ENCODE results near the gene RNF213. TPM values are rescaled to one million over a fixed set of nuclear protein-coding genes. Genes with fewer than 3 reads are reported as not detected.

Gene RNF213
- total and polyA plus RNA-seq, 12 donors = 51.1 to 182 (median 122) TPM

DNA sequence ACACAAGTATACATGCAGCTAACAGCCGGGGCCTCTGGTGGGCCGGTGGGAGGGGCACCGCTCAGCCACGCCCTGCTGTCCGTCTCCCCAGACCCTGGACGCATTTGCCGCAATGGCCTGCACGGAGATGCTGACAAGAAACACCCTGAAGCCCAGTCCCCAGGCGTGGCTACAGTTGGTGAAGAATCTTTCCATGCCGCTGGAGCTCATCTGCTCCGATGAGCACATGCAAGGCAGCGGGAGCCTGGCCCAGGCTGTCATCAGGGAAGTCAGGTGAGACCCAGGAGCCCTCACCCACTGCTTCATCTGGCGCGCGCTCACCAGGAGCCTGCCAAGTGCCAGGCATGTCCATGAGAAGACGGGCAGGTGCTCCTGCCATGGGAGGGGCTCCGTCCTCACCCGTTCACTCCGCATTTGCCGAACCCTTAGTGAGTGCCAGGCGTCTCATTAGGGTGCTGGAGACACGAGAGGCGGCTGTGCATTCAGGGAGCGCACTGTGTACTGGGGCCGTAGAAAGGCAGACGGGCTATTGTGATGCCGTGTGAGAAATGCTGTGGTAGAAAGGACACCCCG lies 103.0 kb downstream of the RNF213 start:
- no peaks in the 10 kb centered on the region for H3K27me3 ChIP-seq
- TF ChIP-seq CTCF (IDR thresholded peaks at IDR 0.05) (no peak), POLR2A (IDR thresholded peaks at IDR 0.05) (no peak)
- no peaks in the 10 kb centered on the region for H3K4me1 ChIP-seq (replicated peaks in 1 of 2)
- H3K4me3 ChIP-seq = no peak overlapping the region
- peaks cover 0 to 97% of the 10 kb centered on the region in 2 donors for H3K36me3 ChIP-seq (replicated peaks in 1 of 2)
- H3K27ac ChIP-seq = no peak overlapping the region
- no peaks in the 10 kb centered on the region for H3K9me3 ChIP-seq (replicated peaks in 1 of 3)
- DNase-seq = no peak
- WGBS, 4 donors = 91 to 95% (median 93%) methylated on average over 15 to 28 of the region's 28 CpGs
- intact Hi-C loops (cut with DNase I) = no loop called here

- Histone ChIP-seq H3K36me3 (replicated peaks in 1 of 2) (peaks cover 0 to 97% of the 10 kb centered on the region in 2 donors), H3K9me3 (replicated peaks in 1 of 3) (no peaks in the 10 kb centered on the region), H3K27me3 (no peaks in the 10 kb centered on the region), H3K4me1 (replicated peaks in 1 of 2) (no peaks in the 10 kb centered on the region), H3K4me3 (no peak overlapping the region), H3K27ac (no peak overlapping the region)
- 74 to 86% (median 80%) methylated on average over 26 to 29 of the region's 29 CpGs for WGBS, 4 donors
- TF ChIP-seq CTCF (IDR thresholded peaks at IDR 0.05) (peak in 3 of 6 experiments; percentile 11 to 18 (median 17)), POLR2A (IDR thresholded peaks at IDR 0.05) (no peak)
- peak in 1 of 7 donors; percentile 39 for DNase-seq
- intact Hi-C loops (cut with DNase I) = no loop called here
Measured at GRCh38 chr17:80364091-80364691, 103.5 kb downstream of the RNF213 start.

DNA sequence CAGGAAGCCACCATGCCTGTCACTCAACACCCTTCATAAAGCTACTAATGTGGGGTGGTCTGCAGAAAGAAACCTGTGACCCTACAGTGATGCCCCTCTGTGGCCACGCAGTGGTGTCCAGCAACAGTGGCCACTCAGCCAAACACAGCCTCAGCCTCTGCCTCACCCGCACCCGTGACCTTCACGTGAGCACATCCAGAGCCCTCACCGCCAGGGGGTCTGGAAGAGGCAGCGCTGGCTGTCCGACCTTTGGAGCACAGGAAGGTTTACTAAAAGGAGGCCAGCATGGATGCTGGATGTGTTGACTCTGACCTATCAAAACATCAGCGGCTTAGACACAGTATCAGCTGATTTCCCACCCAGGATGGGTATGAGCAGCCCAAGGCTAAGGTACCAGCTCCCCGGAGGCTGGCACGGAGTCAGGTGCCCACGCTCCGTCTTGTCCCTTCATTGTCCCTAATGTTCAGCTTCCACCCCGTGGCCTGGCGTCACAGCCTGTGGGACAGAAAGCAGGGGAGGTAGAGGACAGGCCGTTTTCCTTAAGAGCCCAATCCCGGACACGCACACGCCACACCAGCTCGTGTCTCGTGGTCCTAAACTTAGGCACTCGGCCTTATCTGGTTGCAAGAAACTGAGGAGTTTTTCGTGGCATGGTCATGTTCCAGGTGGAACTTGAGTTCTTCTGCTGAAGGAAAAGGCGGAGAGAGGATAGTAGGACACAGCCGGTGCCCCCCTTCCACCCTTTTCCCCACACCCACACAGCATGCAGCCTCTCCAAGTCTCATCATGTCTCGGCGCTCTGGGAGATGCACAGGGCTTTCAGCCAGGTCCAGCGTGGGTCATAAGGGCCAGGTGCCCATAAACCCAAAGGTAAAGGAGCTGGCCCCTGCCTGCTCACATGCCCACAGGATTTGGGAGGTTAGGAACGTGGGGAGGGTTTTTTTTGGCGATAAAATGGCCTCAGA lies 104.6 kb downstream of the RNF213 start:
- Histone ChIP-seq H3K27ac (no peak overlapping the region), H3K4me3 (no peak overlapping the region), H3K36me3 (replicated peaks in 1 of 2) (peaks cover 0 to 97% of the 10 kb centered on the region in 2 donors), H3K4me1 (replicated peaks in 1 of 2) (no peaks in the 10 kb centered on the region), H3K27me3 (no peaks in the 10 kb centered on the region), H3K9me3 (replicated peaks in 1 of 3) (no peaks in the 10 kb centered on the region)
- DNase-seq = no peak
- WGBS, 4 donors = 80 to 88% (median 86%) methylated on average over 19 to 29 of the region's 29 CpGs
- no peak for TF ChIP-seq CTCF (IDR thresholded peaks at IDR 0.05)
- TF ChIP-seq POLR2A (IDR thresholded peaks at IDR 0.05) = no peak
- intact Hi-C loops (cut with DNase I) = no loop called here

DNA sequence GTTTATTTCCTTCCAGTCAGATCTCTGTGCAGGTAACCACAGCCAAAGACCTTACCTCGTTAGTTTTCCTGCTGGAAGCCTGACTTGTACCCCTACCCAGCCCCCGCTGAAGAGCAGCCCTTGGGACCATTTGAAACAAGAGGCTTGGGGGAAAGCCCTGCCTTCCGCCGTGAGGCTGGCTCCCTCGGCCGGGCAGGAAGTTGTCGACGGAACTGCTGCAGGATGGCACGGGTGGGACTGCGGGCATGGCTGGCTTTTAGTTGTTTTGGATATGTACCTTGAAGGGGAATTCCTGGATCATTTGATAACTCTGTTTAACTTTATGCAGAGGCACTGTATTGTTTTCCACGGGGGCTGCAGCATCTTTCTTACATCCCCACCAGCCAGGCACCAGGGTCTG lies 105.3 kb downstream of the RNF213 start:
- WGBS, 4 donors = 83 to 94% (median 91%) methylated on average over 10 to 11 of the region's 11 CpGs
- Histone ChIP-seq H3K4me1 (replicated peaks in 1 of 2) (no peaks in the 10 kb centered on the region), H3K4me3 (no peak overlapping the region), H3K9me3 (replicated peaks in 1 of 3) (no peaks in the 10 kb centered on the region), H3K36me3 (replicated peaks in 1 of 2) (peaks cover 0 to 97% of the 10 kb centered on the region in 2 donors), H3K27ac (no peak overlapping the region), H3K27me3 (no peaks in the 10 kb centered on the region)
- intact Hi-C loops (cut with DNase I) = no loop called here
- TF ChIP-seq CTCF (IDR thresholded peaks at IDR 0.05) = no peak
- TF ChIP-seq POLR2A (IDR thresholded peaks at IDR 0.05) = no peak
- DNase-seq = no peak

Data from adrenal gland (tissue), 12 donors.